Stimulated activated CD4-positive, alpha-beta T cell treated with anti-CD3 and anti-CD28 coated beads, Interleukin-1b, Interleukin-23, amount 100 ng/mL, for 1 hour (primary cell): ENCODE results near the gene ADGRG3.
"Not testable (repeated sequence)": the region's sequence is repeated elsewhere in the genome, so short reads cannot be mapped to it uniquely, and the experiment has no call there.

Experiments used
- DNase-seq, 2 donors: peaks; one replicate each; pipeline ENCODE4 v3.0.0-alpha.2; 2020; ENCODE audit warnings: low read depth in 2 of 2

The ADGRG3 gene

DNA sequence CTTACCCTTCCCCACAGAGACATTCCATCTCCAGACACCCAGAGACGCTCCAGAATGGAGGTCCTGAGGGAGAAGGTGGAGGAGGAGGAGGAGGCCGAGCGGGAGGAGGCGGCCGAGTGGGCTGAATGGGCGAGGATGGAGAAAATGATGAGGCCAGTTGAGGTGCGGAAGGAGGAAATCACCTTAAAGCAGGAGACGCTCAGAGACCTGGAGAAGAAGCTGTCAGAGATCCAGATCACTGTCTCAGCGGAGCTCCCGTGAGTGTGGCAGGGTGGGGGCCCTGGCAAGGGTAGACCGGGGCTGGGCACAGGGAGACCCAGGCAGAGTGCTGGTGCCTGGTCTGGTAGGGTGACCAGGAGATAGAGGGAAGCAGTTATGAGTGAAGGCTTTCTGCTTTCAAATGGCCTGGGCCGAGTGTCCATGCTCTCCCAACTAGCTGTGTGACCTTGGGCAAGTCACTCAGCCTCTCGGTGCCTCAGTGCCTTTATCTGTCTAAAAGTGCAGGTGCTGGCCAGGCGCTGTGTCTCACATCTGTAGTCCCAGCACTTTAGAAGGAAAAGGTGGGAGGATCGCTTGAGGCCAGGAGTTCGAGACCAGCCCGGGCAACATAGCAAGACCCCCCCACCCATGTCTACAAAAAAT, 29.9 kb downstream of the ADGRG3 start:
- DNase-seq, result no peak

DNA sequence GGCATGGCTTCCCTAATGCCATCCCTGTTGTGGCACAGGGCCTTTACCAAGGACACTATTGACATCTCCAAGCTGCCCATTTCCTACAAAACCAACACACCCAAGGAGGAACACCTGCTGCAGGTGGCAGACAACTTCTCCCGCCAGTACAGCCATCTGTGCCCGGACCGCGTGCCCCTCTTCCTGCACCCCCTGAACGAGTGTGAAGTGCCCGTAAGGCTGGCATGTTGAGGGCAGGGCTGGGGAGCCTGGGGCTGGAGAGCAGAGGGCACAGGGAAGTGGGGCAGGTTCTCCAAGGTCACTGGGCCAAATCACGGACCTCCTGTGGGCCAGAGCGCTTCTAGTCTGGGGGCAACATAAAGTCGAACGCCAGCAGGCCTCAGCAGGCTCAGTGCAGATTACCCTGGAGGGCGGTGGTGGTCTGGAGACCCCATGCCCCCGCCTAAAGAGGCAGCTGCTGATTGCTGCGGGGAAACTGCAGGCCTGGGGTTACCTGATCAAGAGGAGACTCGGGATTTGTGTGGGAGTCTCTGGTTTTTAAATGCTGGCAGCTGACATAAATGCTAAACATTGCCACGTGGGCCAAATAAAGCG, 30.8 kb downstream of the ADGRG3 start:
- DNase-seq, result no peak

DNA sequence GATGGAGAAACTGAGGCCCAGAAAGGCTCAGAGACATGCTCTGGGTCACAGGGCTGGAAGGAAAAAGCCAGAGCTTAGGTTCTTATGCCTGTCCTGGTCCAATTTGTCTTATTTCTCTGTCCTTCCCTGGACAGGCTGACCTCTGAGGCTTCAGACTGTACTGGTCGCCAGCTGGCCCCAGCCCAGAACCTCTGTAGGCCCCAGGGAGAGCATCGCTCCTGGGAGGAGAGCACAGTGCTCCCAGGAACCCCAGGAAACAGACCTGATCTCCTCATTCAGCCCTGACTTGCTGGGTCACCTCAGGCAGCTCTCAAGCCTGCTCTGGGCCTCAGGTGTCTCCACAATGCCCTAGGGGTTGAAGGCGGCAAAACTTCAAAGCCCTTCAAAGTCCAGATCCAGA, 31.4 kb downstream of the ADGRG3 start:
- DNase-seq, result no peak

DNA sequence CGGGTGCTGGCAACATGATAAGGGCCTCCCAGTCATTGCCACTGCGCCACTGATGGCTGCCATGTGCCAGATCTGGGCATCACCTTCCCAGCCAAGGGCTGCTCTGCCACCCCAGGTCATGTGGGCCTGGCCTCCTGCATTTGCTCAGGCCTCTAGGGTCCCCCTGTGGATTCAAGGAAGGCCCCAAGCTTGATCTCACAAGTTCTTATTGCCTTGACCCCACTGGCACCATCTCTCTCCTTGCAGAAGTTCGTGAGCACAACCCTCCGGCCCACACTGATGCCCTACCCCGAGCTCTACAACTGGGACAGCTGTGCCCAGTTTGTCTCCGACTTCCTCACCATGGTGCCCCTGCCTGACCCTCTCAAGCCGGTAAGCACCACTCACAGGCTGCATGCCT, 31.8 kb downstream of the ADGRG3 start:
- no peak for DNase-seq

DNA sequence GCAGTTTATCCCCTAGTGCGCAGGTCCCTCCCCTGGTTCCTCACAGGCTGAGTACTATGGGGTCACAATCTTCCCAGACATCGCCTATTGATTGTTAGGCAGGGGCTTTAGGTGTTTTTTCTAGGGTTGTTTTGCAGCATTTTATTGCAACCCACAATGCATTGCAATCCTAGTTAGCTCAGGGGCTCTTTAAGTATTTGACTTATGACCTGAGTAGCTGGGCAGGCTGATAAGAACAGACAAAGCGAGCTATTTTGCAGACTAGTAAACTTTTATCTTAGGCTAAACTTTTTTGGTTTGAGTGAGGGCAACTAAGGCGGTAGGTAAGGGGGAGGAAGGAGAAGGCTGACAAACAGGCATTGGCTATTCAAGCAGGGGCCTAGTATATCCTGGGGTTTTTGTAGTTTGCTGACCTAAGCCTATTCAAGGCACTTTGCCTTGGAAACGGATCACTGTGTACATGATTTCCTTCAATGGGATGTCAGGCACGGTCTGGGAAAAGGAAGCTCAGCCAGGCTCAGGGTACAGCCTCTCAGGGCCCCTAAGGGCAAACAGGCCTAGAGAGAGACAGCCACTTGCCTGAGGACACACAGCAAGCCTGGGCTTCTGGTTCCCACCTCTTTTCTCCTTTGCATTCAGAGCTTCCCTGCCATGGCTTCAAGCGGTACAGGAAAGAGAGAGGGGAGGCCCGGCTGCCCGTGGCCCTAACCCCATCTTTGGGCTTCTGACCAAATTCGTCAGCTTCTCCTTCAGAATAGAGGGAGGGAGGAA, 32.9 kb downstream of the ADGRG3 start:
- DNase-seq, result no peak

DNA sequence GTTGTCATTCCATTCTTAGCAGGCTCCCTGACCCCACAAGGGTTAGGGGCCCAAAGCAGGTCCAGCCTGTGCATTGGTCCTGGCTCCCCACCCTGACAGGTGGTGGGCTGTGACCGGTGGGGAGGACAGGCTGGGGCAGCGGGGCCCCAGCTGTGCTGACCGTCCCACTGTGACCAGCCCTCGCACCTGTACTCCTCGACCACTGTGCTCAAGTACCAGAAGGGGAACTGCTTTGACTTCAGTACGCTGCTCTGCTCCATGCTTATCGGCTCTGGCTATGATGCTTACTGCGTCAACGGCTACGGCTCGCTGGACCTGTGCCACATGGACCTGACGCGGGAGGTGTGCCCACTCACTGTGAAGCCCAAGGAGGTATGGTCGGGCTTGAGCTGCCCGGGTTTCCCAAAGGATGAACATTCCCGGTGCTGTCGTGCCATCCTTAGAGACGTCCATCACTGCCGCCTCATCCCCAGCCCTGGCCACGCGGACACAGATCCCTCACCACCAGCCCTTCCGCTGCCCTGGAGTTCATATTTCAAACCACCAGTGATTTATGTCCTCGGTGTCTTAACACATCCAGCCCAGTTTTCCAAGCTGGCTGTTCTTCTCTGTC, 33.8 kb downstream of the ADGRG3 start:
- DNase-seq, result no peak

DNA sequence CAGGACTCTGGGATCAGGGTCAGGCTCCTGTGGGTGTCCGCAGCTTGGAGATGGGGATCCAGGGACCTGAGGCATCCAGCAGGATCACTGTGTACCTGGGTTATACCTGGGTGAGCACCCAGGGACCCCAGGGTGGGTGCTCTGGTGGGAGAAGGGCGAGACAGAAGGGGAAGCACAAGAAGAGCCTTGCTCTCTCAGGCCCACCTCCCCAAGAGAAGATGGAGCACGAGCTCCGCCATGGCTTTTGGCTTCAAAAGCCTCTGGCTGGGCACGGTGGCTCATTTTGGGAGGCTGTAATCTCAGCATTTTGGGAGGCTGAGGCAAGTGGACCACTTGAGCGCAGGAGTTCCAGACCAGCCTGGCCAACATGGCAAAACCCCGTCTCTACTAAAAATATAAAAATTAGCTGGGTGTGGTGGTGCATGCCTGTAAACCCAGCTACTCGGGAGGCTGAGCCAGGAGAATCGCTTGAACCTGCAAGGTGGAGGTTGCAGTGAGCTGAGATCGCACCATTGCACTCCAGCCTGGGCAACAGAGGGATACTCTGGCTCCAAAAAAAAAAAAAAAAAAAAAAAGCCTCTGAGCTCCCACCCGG, 35.4 kb downstream of the ADGRG3 start:
- DNase-seq, result no peak

DNA sequence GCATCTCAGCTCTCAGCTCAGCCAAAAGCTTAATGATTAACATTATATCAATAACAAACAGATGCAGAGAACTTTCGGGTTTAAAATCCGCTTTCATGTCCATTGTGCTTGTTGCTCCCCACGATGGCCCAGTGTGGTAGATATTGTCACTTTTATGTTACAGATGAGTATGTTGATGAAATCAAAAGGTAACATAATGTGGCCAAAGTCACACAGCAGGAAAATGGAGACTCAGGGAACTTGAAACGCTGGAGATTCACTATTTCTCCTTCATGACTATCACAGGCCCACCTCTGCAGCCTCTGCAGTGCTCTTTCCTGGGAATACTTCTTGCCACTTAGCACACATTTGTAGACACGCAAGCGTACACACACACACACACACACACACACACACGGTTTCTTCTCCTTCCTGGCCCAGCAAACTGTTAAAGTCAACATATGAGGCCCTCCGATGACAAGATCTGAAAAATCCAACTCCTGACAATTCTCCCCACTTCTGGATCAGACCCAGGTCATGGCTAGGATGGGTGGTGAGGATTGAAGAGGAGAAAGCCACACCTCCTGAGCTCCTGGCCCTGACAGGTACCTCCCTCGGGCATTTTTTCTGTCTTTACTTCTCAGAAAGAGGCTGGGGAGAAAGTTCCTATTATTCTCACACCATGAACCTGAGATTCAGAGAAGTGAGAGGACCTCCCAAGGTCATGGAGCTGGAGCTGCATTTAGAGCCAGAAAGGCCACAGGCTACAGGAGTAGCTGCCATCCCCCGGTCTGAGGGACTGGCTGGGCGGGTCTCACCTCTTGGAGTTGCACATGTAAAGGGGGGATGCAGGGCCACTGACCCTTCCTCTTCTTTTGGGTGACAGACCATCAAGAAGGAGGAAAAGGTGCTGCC, 36.2 kb downstream of the ADGRG3 start:
- no peak for DNase-seq

DNA sequence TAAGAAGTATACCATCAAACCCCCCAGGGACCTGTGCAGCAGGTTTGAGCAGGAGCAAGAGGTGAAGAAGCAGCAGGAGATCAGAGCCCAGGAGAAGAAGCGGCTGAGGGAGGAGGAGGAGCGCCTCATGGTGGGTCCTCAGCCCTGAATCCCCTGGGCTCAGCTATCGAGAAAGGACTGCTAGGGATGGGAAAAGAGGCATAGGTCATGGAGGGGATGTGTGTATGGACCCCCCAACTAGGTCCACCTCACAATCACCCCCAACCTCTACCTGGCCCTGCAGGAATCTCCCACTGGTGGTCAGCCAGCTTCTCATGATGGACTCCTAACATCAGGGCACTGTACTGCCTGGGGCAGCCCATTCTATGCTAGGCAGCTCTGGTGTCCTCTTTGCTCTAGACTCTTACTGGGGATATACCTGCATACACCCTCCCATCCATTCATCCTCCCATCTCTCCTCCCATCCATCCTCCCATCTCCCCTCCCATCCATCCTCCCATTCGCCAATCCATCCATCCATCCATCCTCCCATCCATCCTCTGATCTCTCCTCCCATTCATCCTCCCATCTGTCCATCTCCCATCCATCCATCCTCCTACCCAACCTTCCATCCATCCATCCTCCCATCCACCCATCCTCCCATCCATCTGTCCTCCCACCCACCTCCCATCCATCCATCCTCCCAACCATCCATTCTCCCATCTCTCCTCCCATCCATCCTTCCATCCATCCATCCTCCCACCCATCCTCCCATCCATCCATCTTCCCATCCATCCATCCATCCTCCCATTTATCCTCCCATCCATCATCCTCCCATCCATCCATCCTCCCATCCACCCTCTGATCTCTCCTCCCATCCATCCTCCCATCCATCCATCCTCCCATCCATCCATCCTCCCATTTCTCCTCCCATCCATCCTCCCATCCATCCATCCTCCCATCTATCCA, 37.1 kb downstream of the ADGRG3 start:
- no peak for DNase-seq

DNA sequence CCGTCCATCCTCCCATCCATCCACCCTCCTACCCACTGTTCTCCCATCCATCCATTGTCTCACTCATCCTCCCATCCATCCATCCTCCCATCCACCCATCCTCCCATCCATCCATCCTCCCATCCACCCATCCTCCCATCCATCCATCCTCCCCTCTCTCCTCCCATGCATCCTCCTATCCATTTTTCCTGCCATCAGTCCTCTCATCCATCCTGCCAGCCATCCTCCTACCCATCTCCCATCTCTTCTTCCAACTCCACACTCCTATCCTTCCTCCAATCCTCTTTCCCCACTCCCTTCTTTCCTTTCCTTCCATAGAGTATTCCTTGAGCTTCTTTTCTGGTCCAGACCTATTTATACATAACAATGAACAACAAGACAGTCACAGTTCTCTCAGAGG, 38.6 kb downstream of the ADGRG3 start:
- DNase-seq, result no peak

DNA sequence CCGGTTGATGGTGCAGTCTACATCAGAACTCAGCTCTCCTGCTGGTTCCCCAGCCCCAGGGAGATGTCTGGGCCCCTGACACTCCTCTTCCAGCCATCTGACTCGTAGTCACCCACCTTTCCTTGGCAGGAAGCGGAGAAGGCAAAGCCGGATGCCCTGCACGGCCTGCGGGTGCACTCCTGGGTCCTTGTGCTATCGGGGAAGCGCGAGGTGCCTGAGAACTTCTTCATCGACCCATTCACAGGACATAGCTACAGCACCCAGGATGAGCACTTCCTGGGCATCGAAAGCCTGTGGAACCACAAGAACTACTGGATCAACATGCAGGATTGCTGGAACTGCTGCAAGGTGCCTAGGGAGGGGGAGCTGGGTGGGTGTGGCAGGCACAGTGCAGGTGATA, 39.2 kb downstream of the ADGRG3 start:
- no peak for DNase-seq

DNA sequence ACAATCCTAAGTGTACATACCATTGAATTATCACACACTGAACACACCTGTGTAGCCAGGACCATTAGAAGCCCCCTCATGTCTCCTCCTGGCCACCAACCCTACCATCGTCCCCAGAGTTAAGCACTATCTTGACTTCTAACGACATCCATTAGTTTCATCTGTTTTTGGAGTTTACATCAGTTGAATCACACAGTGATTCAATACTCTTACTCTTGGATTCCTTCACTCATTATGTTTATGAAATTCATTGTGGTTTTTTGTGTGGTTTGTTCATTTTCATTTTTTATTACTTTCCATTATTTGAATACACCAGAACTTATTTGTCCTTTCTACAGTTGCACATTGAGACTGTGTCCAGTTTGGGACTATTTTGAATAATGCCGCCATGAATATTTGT, 40.1 kb downstream of the ADGRG3 start:
- no peak for DNase-seq

DNA sequence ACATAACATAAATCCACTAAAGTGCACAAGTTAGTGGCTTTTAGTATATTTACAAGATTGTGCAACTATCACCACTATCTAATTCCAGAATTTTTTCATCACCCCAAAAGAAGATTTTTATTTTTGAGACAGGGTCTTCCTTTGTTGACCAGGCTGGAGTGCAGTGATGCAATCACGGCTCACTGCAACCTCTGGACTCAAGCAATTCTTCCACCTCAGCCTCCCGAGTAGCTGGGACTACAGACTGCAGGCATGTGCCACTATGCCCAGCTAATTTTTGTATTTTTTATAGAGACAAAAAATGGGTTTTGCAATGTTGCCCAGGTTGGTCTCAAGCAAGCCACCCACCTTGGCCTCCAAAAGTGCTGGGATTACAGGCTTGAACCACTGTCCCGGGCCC, 41.6 kb downstream of the ADGRG3 start:
- DNase-seq, result no peak

DNA sequence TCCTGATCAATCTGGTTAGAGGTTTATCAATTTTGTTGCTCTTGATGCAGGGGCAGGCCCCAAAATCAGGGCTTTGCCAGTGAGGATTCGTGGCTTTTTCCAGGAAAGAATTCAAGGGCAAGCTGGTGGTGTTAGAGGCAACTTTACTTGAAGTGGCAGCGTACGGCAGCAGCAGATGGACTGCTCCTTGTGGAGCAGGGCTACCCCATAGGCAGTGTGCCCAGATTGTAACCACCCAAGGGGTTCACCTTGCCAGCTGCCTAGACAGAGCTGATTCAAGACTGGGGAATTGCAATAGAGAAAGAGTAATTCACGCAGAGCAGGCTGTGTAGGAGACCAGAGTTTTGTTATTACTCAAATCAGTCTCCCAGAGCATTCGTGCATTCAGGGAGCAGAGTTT, 43.2 kb downstream of the ADGRG3 start:
- no peak for DNase-seq

DNA sequence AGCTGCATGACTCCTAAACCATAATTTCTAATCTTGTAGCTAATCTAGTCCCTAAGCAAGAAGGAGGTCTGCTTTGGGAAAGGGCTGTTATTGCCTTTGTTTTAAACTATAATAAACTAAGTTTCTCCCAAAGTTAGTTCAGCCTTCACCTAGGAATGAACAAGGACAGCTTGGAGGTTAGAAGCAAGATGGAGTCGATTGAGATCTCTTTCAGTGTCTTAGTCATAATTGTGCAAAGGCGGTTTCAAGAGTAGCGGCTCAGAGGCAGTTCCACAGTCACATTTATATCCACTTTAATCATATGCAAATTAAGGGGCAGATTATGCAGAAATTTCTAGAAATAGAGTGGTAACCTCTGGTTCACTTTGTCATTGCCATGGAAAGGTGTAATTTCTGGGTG, 43.9 kb downstream of the ADGRG3 start:
- no peak for DNase-seq

DNA sequence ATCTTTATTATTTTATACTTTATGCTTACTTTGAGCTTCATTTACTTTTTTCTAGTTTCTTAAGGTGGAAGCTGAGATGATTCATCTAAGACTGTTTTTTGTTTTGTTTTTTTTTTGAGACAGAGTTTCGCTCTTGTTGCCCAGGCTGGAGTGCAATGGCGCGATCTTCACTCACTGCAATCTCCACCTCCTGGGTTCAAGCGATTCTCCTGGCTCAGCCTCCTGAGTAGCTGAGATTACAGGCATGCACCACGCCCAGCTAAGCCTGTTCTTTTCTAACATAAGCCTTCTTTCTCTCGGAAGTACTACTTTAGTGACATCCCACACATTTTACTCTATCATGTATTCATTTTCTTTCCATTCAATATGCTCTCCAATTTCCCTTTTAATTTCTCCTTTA, 44.5 kb downstream of the ADGRG3 start:
- not testable (repeated sequence) for DNase-seq

DNA sequence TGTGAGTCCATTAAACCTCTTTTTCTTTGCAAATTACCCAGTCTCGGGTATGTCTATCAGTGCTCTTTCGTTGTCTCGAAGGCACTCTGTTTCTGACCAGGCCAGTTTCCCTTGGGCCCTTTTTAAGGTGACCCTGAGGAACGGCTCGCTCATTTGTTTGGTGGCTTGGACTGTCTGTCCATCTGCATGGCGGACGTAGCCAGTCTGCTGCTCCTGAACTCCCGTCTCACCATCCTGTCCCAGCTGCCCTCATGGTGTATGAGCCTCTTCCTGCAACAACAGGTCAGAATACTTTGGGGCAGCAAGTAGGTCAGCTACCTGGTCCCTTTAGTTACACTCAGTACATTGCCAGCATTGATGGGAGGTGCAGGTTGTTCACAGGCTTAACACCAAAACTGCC, 45.5 kb downstream of the ADGRG3 start:
- DNase-seq, result no peak

DNA sequence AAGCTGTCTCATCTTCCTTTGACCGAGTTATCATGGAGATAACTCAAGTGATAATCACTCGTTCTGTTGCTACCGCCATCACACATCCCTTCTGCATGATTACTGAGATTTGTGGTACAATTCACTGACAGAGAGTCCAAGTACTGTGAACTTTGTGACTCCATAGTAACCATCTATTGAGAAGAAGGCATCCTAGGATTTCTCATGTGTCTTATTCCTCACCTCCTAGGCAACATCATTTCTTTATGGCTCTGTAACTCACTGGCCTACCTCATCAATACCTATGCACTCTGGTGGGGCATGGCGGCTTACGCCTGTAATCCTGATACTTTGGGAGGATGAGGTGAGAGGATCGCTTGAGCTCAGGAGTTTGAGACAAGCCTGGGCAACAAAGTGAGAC, 45.9 kb downstream of the ADGRG3 start:
- DNase-seq, result no peak

DNA sequence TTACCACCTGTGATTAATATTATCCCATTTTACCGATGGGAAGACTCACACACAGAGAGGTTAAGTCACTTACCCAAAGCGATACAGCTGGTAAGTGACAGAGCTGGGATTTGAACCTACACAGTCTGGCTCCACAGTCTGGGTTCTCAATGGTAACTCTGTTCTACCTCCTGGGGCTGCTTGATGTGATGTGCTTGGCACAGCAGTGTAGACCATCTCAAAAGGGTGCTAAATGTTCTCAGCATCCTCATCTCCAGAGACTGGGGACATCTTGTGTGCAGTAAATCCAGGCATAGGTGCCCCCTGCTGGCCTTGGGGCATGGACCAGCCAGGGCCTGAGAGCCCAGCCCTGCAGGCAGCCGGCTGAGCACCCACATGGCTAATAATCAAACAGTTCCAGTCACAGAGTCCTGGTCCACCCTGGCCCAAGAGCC, 52.1 kb downstream of the ADGRG3 start:
- DNase-seq, result no peak
